H9 (cell line): ENCODE measurements around the gene TSPAN1. TPM values are rescaled to one million over a fixed set of nuclear protein-coding genes. Genes with fewer than 3 reads are reported as not detected.

Experiments
- DNase-seq: peaks from one replicate; pipeline ENCODE4 v3.0.0-alpha.2; 2017
- H2AFZ ChIP-seq: one replicate; pipeline ENCODE4 v1.6.1; 2013; ENCODE audit warnings: mild to moderate bottlenecking, low read length, control low read depth, moderate library complexity
- H2AK5ac ChIP-seq: 2 replicates; pipeline ENCODE4 v1.6.1; 2013; ENCODE audit warnings: low read length, control low read depth, mixed read lengths; ENCODE audit not compliant: insufficient read length
- H2BK120ac ChIP-seq: one replicate; pipeline ENCODE4 v1.6.1; 2013; ENCODE audit warnings: low read depth, mild to moderate bottlenecking, low read length, control low read depth, inconsistent platforms; ENCODE audit not compliant: poor library complexity, severe bottlenecking
- H2BK12ac ChIP-seq: 2 replicates; pipeline ENCODE4 v1.6.1; 2013; ENCODE audit warnings: low read length, control low read depth, mixed read lengths, low read depth; ENCODE audit not compliant: insufficient read length
- H2BK15ac ChIP-seq: 2 replicates; pipeline ENCODE4 v1.6.1; 2013; ENCODE audit warnings: low read depth, low read length, control low read depth
- H2BK20ac ChIP-seq: one replicate; pipeline ENCODE4 v1.6.1; 2013; ENCODE audit warnings: low read depth, mild to moderate bottlenecking, low read length, control low read depth, inconsistent platforms; ENCODE audit not compliant: poor library complexity, severe bottlenecking
- H2BK5ac ChIP-seq: 2 replicates; pipeline ENCODE4 v1.6.1; 2013; ENCODE audit warnings: low read length, control low read depth, mixed read lengths; ENCODE audit not compliant: insufficient read length
- H3K14ac ChIP-seq: 2 replicates; pipeline ENCODE4 v1.6.1; 2013; ENCODE audit warnings: low read length, control low read depth; ENCODE audit not compliant: insufficient read depth
- H3K18ac ChIP-seq: 2 replicates; pipeline ENCODE4 v1.6.1; 2013; ENCODE audit warnings: low read depth, mild to moderate bottlenecking, mixed read lengths, low read length, control low read depth; ENCODE audit not compliant: insufficient read length
- H3K23ac ChIP-seq: 2 replicates; pipeline ENCODE4 v1.6.1; 2013; ENCODE audit warnings: low read length, control low read depth, mixed read lengths, low read depth; ENCODE audit not compliant: insufficient read length
- H3K23me2 ChIP-seq: 2 replicates; pipeline ENCODE4 v1.6.1; 2013; ENCODE audit warnings: low read depth, mild to moderate bottlenecking, mixed read lengths, low read length, control low read depth; ENCODE audit not compliant: insufficient read length, poor library complexity, severe bottlenecking
- H3K27ac ChIP-seq: 2 replicates; pipeline ENCODE4 v1.5.1; 2013; ENCODE audit warnings: low read length, control low read depth, mixed read lengths, low read depth; ENCODE audit not compliant: insufficient read length
- H3K27me3 ChIP-seq: 2 replicates; pipeline ENCODE4 v1.6.1; 2013; ENCODE audit warnings: low read length, control low read depth, inconsistent platforms; ENCODE audit not compliant: insufficient read depth
- H3K4ac ChIP-seq: 2 replicates; pipeline ENCODE4 v1.6.1; 2013; ENCODE audit warnings: low read depth, mild to moderate bottlenecking, control low read depth, inconsistent platforms, low read length, moderate library complexity
- H3K4me1 ChIP-seq: 2 replicates; pipeline ENCODE4 v1.6.1; 2013; ENCODE audit warnings: low read length, control low read depth, inconsistent platforms; ENCODE audit not compliant: insufficient read depth
- H3K4me2 ChIP-seq: 2 replicates; pipeline ENCODE4 v1.6.1; 2013; ENCODE audit warnings: low read length, control low read depth, mixed read lengths; ENCODE audit not compliant: insufficient read length, insufficient read depth
- H3K56ac ChIP-seq: 2 replicates; pipeline ENCODE4 v1.6.1; 2013; ENCODE audit warnings: low read depth, mild to moderate bottlenecking, mixed read lengths, low read length, control low read depth; ENCODE audit not compliant: insufficient read length
- H3K79me1 ChIP-seq: 2 replicates; pipeline ENCODE4 v1.6.1; 2013; ENCODE audit warnings: low read depth, mild to moderate bottlenecking, moderate library complexity, low read length, control low read depth, inconsistent platforms; ENCODE audit not compliant: insufficient read depth, poor library complexity, severe bottlenecking
- H3K79me2 ChIP-seq: 2 replicates; pipeline ENCODE4 v1.6.1; 2013; ENCODE audit warnings: low read length, control low read depth, inconsistent platforms; ENCODE audit not compliant: insufficient read depth
- H3K9ac ChIP-seq: 2 replicates; pipeline ENCODE4 v1.6.1; 2013; ENCODE audit warnings: low read length, control low read depth, mixed read lengths; ENCODE audit not compliant: insufficient read length; ENCODE audit errors: extremely low read depth
- H3K9me3 ChIP-seq: one replicate; pipeline ENCODE4 v1.6.1; 2013; ENCODE audit warnings: low read depth, low read length, inconsistent platforms; ENCODE audit not compliant: control insufficient read depth
- H3T11ph ChIP-seq: one replicate; pipeline ENCODE4 v1.6.1; 2013; ENCODE audit warnings: mild to moderate bottlenecking, low read length, control low read depth, inconsistent platforms
- H4K20me1 ChIP-seq: one replicate; pipeline ENCODE4 v1.6.1; 2013; ENCODE audit not compliant: control insufficient read depth, insufficient read length, insufficient read depth
- H4K5ac ChIP-seq: 2 replicates; pipeline ENCODE4 v1.6.1; 2013; ENCODE audit warnings: low read depth, mild to moderate bottlenecking, mixed read lengths, low read length, control low read depth; ENCODE audit not compliant: insufficient read length
- H4K8ac ChIP-seq: replicated peaks from 2 replicates; pipeline ENCODE4 v1.6.1; 2013; ENCODE audit warnings: low read length, control low read depth, mixed read lengths, low read depth; ENCODE audit not compliant: insufficient read length
- H4K91ac ChIP-seq: 2 replicates; pipeline ENCODE4 v1.6.1; 2013; ENCODE audit warnings: low read depth, mild to moderate bottlenecking, moderate library complexity, mixed read lengths, low read length, control low read depth; ENCODE audit not compliant: insufficient read length
- H3K27ac Mint-ChIP-seq, 3 experiments: 2 replicates in 2 of 3; 3 replicates in 1 of 3; pipeline ENCODE4 v1.8.0; 2020 to 2021; ENCODE audit warnings: mixed read lengths in 3 of 3, mild to moderate bottlenecking in 1 of 3, moderate library complexity in 1 of 3
- H3K27me3 Mint-ChIP-seq: 2 replicates; pipeline ENCODE4 v1.8.0; 2021; ENCODE audit warnings: low read depth, mild to moderate bottlenecking, moderate library complexity, mixed read lengths
- H3K36me3 Mint-ChIP-seq, 3 experiments: 2 replicates in 2 of 3; 3 replicates in 1 of 3; pipeline ENCODE4 v1.8.0; 2020 to 2021; ENCODE audit warnings: low read depth in 3 of 3, mixed read lengths in 3 of 3; ENCODE audit not compliant: insufficient read depth in 1 of 3
- H3K4me1 Mint-ChIP-seq, 2 experiments: 2 replicates each; pipeline ENCODE4 v1.8.0; 2020; ENCODE audit warnings: mixed read lengths in 2 of 2
- H3K4me3 Mint-ChIP-seq, 2 experiments: 2 replicates in 1 of 2; 3 replicates in 1 of 2; pipeline ENCODE4 v1.8.0; 2020 to 2021; ENCODE audit warnings: mild to moderate bottlenecking in 2 of 2, mixed read lengths in 2 of 2, moderate library complexity in 1 of 2
- H3K9me3 Mint-ChIP-seq, 2 experiments: 2 replicates in 1 of 2; 3 replicates in 1 of 2; pipeline ENCODE4 v1.8.0; 2020; ENCODE audit warnings: mild to moderate bottlenecking in 2 of 2, mixed read lengths in 2 of 2, moderate library complexity in 1 of 2
- CTCF ChIP-seq: fragments of 200-600 bp; sonication (generic); conservative IDR thresholded peaks from 3 replicates; pipeline ENCODE4 v1.8.0; 2021; ENCODE audit warnings: antibody characterized with exemption, mild to moderate bottlenecking
- WGBS: extraction: QIAGEN DNeasy Blood & Tissue Kit; methylation state at CpG from one replicate; pipeline ENCODE4 v1.1.7; 2013; ENCODE audit warnings: missing lambda C conversion rate, low lambda C conversion rate, mixed read lengths; ENCODE audit not compliant: insufficient read length; ENCODE audit errors: extremely low coverage; 5-methylcytosine and 5-hydroxymethylcytosine counted together
- total RNA-seq: library from RNA; stranded (reverse); gene quantifications from 2 replicates; pipeline ENCODE4 v1.2.1, GENCODE V29; 2021

TSPAN1 gene
- total RNA-seq, 1 experiment from 2014 or later: not detected

GRCh38 chr1:46180082-46180616, 5.3 kb downstream of the TSPAN1 start:
- peaks cover 7% of the 10 kb centered on the region for H3K27me3 Mint-ChIP-seq
- no peak overlapping the region for H3K4me3 Mint-ChIP-seq
- Histone ChIP-seq H2BK20ac (no peak overlapping the region), H4K5ac (no peak overlapping the region), H3T11ph (no peak overlapping the region), H3K4me1 (peaks cover 5% of the 10 kb centered on the region; the same call in 1 of the 2 replicates), H3K23ac (no peak overlapping the region), H3K9ac (no peak overlapping the region), H3K79me2 (no peaks in the 10 kb centered on the region), H3K9me3 (no peaks in the 10 kb centered on the region), H4K8ac (no peak overlapping the region), H2BK120ac (no peak overlapping the region), H3K27me3 (no peaks in the 10 kb centered on the region; the same call in 1 of the 2 replicates), H3K27ac (no peak overlapping the region), H2BK5ac (no peak overlapping the region), H3K79me1 (no peaks in the 10 kb centered on the region), H2BK12ac (no peak overlapping the region), H3K18ac (no peak overlapping the region), H3K4ac (no peak overlapping the region), H3K23me2 (no peaks in the 10 kb centered on the region), H2AFZ (no peak overlapping the region), H2BK15ac (no peak overlapping the region), H3K4me2 (no peak overlapping the region), H2AK5ac (no peak overlapping the region), H3K14ac (no peak overlapping the region), H4K91ac (no peak overlapping the region), H3K56ac (no peak overlapping the region), H4K20me1 (no peaks in the 10 kb centered on the region)
- peak; percentile 43; the same call in 2 of the 3 replicates for TF ChIP-seq CTCF
- peaks cover 6 to 9% of the 10 kb centered on the region in 2 experiments; a peak in 3 of 4 replicates for H3K4me1 Mint-ChIP-seq
- no peak overlapping the region for H3K27ac Mint-ChIP-seq
- H3K36me3 Mint-ChIP-seq: no peaks in the 10 kb centered on the region
- WGBS: no CpG with 5 or more reads among the region's 12 CpGs
- DNase-seq: peak; percentile 83
- H3K9me3 Mint-ChIP-seq: no peaks in the 10 kb centered on the region; a peak in 1 of 5 replicates
